EH (cell line): ENCODE results near the gene WDFY3.

Source experiments
- DNase-seq: peaks from one replicate; pipeline ENCODE4 v3.0.0-alpha.2; 2015; ENCODE audit warnings: low read depth

The WDFY3 gene

GRCh38 chr4:84966382-84967242 lies at the start of gene WDFY3:
Gene WDFY3 (minus strand): TSS chr4:84966690. CDS start chr4:84860591, 106,099 bp downstream.
- DNase-seq = peak; percentile 95

GRCh38 chr4:85005865-85006377 lies 39.4 kb upstream of the WDFY3 start:
- DNase-seq = peak; percentile 92

GRCh38 chr4:85000343-85000742 lies 33.9 kb upstream of the WDFY3 start:
- no peak for DNase-seq

GRCh38 chr4:84995386-84995785 lies 28.9 kb upstream of the WDFY3 start:
- peak; percentile 83 for DNase-seq

GRCh38 chr4:84994280-84994679 lies 27.8 kb upstream of the WDFY3 start:
- peak; percentile 3 for DNase-seq

GRCh38 chr4:84985952-84986351 lies 19.5 kb upstream of the WDFY3 start:
- peak; percentile 85 for DNase-seq

GRCh38 chr4:84977396-84977795 lies 10.9 kb upstream of the WDFY3 start:
- DNase-seq = no peak

- DNase-seq = no peak
These were observed 7.4 kb upstream of the WDFY3 start for GRCh38 chr4:84973856-84974255.

- DNase-seq = peak; percentile 67
These were observed 4.9 kb upstream of the WDFY3 start for GRCh38 chr4:84971319-84971932.

GRCh38 chr4:84968925-84969324 lies 2.4 kb upstream of the WDFY3 start:
- no peak for DNase-seq

- DNase-seq = peak; percentile 32
These were observed 777 bp upstream of the WDFY3 start for GRCh38 chr4:84967243-84967690.

GRCh38 chr4:84965553-84966381 lies 723 bp downstream of the WDFY3 start:
- DNase-seq = peak; percentile 56

GRCh38 chr4:84964995-84965552 lies 1.4 kb downstream of the WDFY3 start:
- no peak for DNase-seq

GRCh38 chr4:84962102-84962501 lies 4.4 kb downstream of the WDFY3 start:
- DNase-seq = no peak

GRCh38 chr4:84958434-84958833 lies 8.1 kb downstream of the WDFY3 start:
- DNase-seq = no peak

- DNase-seq = peak; percentile 55
These were observed 8.7 kb downstream of the WDFY3 start for GRCh38 chr4:84957514-84958420.

- no peak for DNase-seq
These were observed 10.5 kb downstream of the WDFY3 start for GRCh38 chr4:84956014-84956413.

- no peak for DNase-seq
These were observed 11.4 kb downstream of the WDFY3 start for GRCh38 chr4:84954982-84955567.

GRCh38 chr4:84952776-84953175 lies 13.7 kb downstream of the WDFY3 start:
- DNase-seq = no peak

GRCh38 chr4:84952004-84952403 lies 14.5 kb downstream of the WDFY3 start:
- DNase-seq = peak; percentile 61
